Tibial artery (tissue), 4 donors: ENCODE results near the gene ITGB3.

Experiments used
- DNase-seq, 2 donors: peaks; one replicate each; pipeline ENCODE4 v3.0.0-alpha.2; 2019
- H3K27ac ChIP-seq, 2 donors: fragments of 200-600 bp; sonication (generic) in 1 of 2; 1 replicate in 1 of 2; 2 replicates in 1 of 2; pipeline ENCODE4 v1.5.1; 2018 to 2019; ENCODE audit warnings: mild to moderate bottlenecking in 1 of 2
- H3K27me3 ChIP-seq, 2 donors: fragments of 200-600 bp; sonication (generic) in 1 of 2; one replicate each; pipeline versions ENCODE4 v1.5.1 to v1.6.0; 2016 to 2019
- H3K36me3 ChIP-seq, 3 donors: fragments of 200-600 bp; sonication (generic) in 2 of 3; one replicate each; pipeline ENCODE4 v1.5.1; 2016 to 2019; ENCODE audit warnings: mild to moderate bottlenecking in 2 of 3
- H3K4me1 ChIP-seq, 4 donors: fragments of 200-600 bp; sonication (generic) in 2 of 4; 1 replicate in 3 of 4; 2 replicates in 1 of 4; pipeline ENCODE4 v1.5.1; 2016 to 2019
- H3K4me3 ChIP-seq, 2 donors: fragments of 200-600 bp; sonication (generic) in 1 of 2; 1 replicate in 1 of 2; 2 replicates in 1 of 2; pipeline ENCODE4 v1.5.1; 2018 to 2019; ENCODE audit warnings: mild to moderate bottlenecking in 2 of 2
- H3K9me3 ChIP-seq, 3 donors: fragments of 200-600 bp; sonication (generic) in 1 of 3; one replicate each; pipeline ENCODE4 v1.5.1; 2016 to 2019
- CTCF ChIP-seq, 2 experiments: fragments of 200-600 bp in 1 of 2; fragments of 450-650 bp in 1 of 2; IDR thresholded peaks; one replicate each; pipeline ENCODE4 v1.5.1; 2017 to 2019; ENCODE audit warnings: antibody characterized with exemption in 2 of 2, mild to moderate bottlenecking in 1 of 2, moderate library complexity in 1 of 2
- intact Hi-C: fragments of 100-400 bp; cut with DNase I; formaldehyde crosslinking; loops from one replicate; pipeline ENCODE4 v1.15.0; 2023; ENCODE audit warnings: low total_unique reads

Gene ITGB3

GRCh38 chr17:47311420-47311819, 57.8 kb downstream of the ITGB3 start:
- intact Hi-C loops = loop anchor here (5.0 kb wide), 1 partner anchor 39 kb away; no protein-coding TSS in a partner anchor
- no peak for TF ChIP-seq CTCF (IDR thresholded peaks at IDR 0.05)
- DNase-seq = no peak
- H3K27me3 ChIP-seq = no peaks in the 10 kb centered on the region
- peak overlapping the region; percentile 1 to 81 for H3K27ac ChIP-seq
- H3K9me3 ChIP-seq = no peaks in the 10 kb centered on the region
- H3K36me3 ChIP-seq = peaks cover 23 to 32% (median 23%) of the 10 kb centered on the region in 3 donors
- H3K4me3 ChIP-seq = no peak overlapping the region
- peaks cover 0 to 36% (median 11%) of the 10 kb centered on the region in 4 donors for H3K4me1 ChIP-seq

- Histone ChIP-seq H3K36me3 (peaks cover 5 to 12% (median 8%) of the 10 kb centered on the region in 3 donors), H3K27ac (peak overlapping the region; percentile 62 to 81), H3K4me1 (peaks cover 0 to 49% (median 16%) of the 10 kb centered on the region in 4 donors), H3K27me3 (no peaks in the 10 kb centered on the region), H3K4me3 (no peak overlapping the region), H3K9me3 (no peaks in the 10 kb centered on the region)
- peak; percentile 75 to 89 for TF ChIP-seq CTCF (IDR thresholded peaks at IDR 0.05)
- no peak for DNase-seq
- intact Hi-C loops = loop anchor here (2.0 kb wide), 1 partner anchor 87 kb away; no protein-coding TSS in a partner anchor
Measured at GRCh38 chr17:47315451-47316266, 62.0 kb downstream of the ITGB3 start.

- peaks cover 0 to 49% (median 16%) of the 10 kb centered on the region in 4 donors for H3K4me1 ChIP-seq
- no peaks in the 10 kb centered on the region for H3K27me3 ChIP-seq
- no peaks in the 10 kb centered on the region for H3K9me3 ChIP-seq
- intact Hi-C loops = loop anchor here (2.0 kb wide), 1 partner anchor 88 kb away; no protein-coding TSS in a partner anchor
- peaks cover 0 to 6% (median 1%) of the 10 kb centered on the region in 3 donors for H3K36me3 ChIP-seq
- TF ChIP-seq CTCF (IDR thresholded peaks at IDR 0.05) = no peak
- no peak overlapping the region for H3K4me3 ChIP-seq
- DNase-seq = no peak
- peak overlapping the region; percentile 62 to 81 for H3K27ac ChIP-seq
Measured at GRCh38 chr17:47316311-47316710, 62.7 kb downstream of the ITGB3 start.

GRCh38 chr17:47317119-47317518, 63.5 kb downstream of the ITGB3 start:
- Histone ChIP-seq H3K9me3 (no peaks in the 10 kb centered on the region), H3K27ac (peak overlapping the region; percentile 36 to 81), H3K4me3 (no peak overlapping the region), H3K36me3 (no peaks in the 10 kb centered on the region), H3K4me1 (peaks cover 0 to 49% (median 16%) of the 10 kb centered on the region in 4 donors), H3K27me3 (no peaks in the 10 kb centered on the region)
- DNase-seq = peak; percentile 74 to 79
- intact Hi-C loops = loop anchor here (2.0 kb wide), 1 partner anchor 88 kb away; no protein-coding TSS in a partner anchor
- no peak for TF ChIP-seq CTCF (IDR thresholded peaks at IDR 0.05)

- no peak for DNase-seq
- Histone ChIP-seq H3K4me1 (peaks cover 0 to 54% (median 18%) of the 10 kb centered on the region in 4 donors), H3K27me3 (no peaks in the 10 kb centered on the region), H3K27ac (peak overlapping the region in 1 of 2 donors; percentile 0), H3K9me3 (no peaks in the 10 kb centered on the region), H3K36me3 (no peaks in the 10 kb centered on the region), H3K4me3 (no peak overlapping the region)
- intact Hi-C loops = no loop called here
- TF ChIP-seq CTCF (IDR thresholded peaks at IDR 0.05) = no peak
Measured at GRCh38 chr17:47318197-47318918, 64.7 kb downstream of the ITGB3 start.
